PFSK-1 (cell line): ENCODE data around the gene HMGCR. TPM values are rescaled to one million over a fixed set of nuclear protein-coding genes. Genes with fewer than 3 reads are reported as not detected.

Experiments
- FOXP2 ChIP-seq: optimal IDR thresholded peaks from 2 replicates; pipeline ENCODE3; 2011; ENCODE audit warnings: borderline replicate concordance, control low read depth, inconsistent platforms; ENCODE audit not compliant: insufficient read depth; ENCODE audit errors: extremely low read length, extremely low read depth
- POLR2AphosphoS5 ChIP-seq: IDR thresholded peaks from 2 replicates; pipeline ENCODE4 v1.6.1; 2012; ENCODE audit warnings: low read depth, mild to moderate bottlenecking, control low read depth, low read length, moderate library complexity
- SIN3A ChIP-seq: IDR thresholded peaks from 2 replicates; pipeline ENCODE4 v1.6.1; 2012; ENCODE audit warnings: mild to moderate bottlenecking, low read length, moderate library complexity, borderline replicate concordance; ENCODE audit not compliant: insufficient read depth
- TAF1 ChIP-seq: IDR thresholded peaks from 2 replicates; pipeline ENCODE4 v1.6.1; 2012; ENCODE audit warnings: low read length, control low read depth, borderline replicate concordance; ENCODE audit not compliant: insufficient read depth
- polyA plus RNA-seq: library from polyadenylated mRNA; unstranded; fragments of >200 nt; gene quantifications from one replicate; pipeline ENCODE4 v1.2.1, GENCODE V29; 2012; ENCODE audit warnings: low read depth, missing spikeins; ENCODE audit not compliant: insufficient read length
- TF ChIP-seq, protein P1 (sequence below), 2 experiments: IDR thresholded peaks; 2 replicates each; pipeline versions ENCODE4 v1.6.1 to v1.8.0; 2011 to 2012; ENCODE audit warnings: low read depth in 2 of 2, low read length in 2 of 2, control low read depth in 1 of 2, inconsistent platforms in 1 of 2, mild to moderate bottlenecking in 1 of 2, moderate library complexity in 1 of 2; ENCODE audit not compliant: insufficient read depth in 1 of 2

Gene HMGCR
- polyA plus RNA-seq = 15.8 TPM

DNA sequence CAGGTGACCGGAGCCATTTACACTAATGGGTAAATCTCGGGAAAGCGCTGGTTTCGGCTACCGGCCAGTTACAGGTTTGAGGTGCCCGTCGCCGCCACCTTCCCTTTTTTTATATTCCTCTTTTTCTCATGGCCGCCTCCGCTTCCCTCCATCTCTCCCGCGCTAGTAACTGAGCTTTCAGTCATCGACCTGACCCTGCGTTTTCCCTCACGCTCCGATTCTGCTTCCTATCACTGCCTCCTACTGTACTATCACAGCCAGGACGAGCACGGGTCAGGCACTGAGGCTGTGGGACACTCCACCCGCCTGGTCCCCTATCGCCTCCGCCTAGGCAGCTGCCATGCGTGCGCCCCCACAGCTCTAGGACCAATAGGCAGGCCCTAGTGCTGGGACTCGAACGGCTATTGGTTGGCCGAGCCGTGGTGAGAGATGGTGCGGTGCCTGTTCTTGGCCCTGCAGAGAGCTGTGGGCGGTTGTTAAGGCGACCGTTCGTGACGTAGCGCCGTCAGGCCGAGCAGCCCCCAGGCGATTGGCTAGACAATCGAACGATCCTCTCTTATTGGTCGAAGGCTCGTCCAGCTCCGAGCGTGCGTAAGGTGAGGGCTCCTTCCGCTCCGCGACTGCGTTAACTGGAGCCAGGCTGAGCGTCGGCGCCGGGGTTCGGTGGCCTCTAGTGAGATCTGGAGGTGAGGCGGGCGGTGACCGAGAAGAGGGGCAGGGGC lies at the start of gene HMGCR:
HMGCR (plus strand) TSS at position 606 of the 722 bp plus-strand sequence. CDS start 5,386 bp downstream, outside the sequence.
- TF ChIP-seq POLR2AphosphoS5 (peak; percentile 84), TAF1 (peak; percentile 78; the same call in 1 of the 2 replicates), SIN3A (no peak), FOXP2 (peak; percentile 21)
- TF ChIP-seq, protein P1, sequence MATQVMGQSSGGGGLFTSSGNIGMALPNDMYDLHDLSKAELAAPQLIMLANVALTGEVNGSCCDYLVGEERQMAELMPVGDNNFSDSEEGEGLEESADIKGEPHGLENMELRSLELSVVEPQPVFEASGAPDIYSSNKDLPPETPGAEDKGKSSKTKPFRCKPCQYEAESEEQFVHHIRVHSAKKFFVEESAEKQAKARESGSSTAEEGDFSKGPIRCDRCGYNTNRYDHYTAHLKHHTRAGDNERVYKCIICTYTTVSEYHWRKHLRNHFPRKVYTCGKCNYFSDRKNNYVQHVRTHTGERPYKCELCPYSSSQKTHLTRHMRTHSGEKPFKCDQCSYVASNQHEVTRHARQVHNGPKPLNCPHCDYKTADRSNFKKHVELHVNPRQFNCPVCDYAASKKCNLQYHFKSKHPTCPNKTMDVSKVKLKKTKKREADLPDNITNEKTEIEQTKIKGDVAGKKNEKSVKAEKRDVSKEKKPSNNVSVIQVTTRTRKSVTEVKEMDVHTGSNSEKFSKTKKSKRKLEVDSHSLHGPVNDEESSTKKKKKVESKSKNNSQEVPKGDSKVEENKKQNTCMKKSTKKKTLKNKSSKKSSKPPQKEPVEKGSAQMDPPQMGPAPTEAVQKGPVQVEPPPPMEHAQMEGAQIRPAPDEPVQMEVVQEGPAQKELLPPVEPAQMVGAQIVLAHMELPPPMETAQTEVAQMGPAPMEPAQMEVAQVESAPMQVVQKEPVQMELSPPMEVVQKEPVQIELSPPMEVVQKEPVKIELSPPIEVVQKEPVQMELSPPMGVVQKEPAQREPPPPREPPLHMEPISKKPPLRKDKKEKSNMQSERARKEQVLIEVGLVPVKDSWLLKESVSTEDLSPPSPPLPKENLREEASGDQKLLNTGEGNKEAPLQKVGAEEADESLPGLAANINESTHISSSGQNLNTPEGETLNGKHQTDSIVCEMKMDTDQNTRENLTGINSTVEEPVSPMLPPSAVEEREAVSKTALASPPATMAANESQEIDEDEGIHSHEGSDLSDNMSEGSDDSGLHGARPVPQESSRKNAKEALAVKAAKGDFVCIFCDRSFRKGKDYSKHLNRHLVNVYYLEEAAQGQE (IDR thresholded peaks at IDR 0.05; ENCODE audit: insufficient read depth in 1 of 2, low read depth in 2 of 2, low read length in 2 of 2) = no peak

DNA sequence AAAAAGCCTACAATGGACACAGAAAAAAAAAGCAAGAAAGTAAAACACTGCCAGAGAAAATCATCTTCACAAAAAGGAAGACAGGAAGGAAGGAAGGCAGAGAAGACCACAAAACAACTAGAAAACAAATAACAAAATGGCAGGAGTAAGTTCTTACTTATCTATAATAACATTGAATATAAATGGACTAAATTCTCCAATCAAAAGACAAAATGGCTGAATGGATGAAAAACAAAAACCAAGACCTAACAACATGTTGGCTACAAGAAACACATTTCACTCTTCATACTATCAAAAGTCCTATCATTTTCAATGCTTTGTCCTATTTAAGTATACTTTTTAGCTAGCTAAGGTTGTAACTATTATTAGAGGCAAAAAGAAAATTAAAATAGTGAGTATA lies 36.9 kb upstream of the HMGCR start:
- TF ChIP-seq FOXP2 = no peak
- no peak for TF ChIP-seq SIN3A
- TF ChIP-seq, protein P1 (IDR thresholded peaks at IDR 0.05; ENCODE audit: insufficient read depth in 1 of 2, low read depth in 2 of 2, low read length in 2 of 2) = no peak
- TF ChIP-seq POLR2AphosphoS5 = no peak
- no peak for TF ChIP-seq TAF1

- no peak for TF ChIP-seq SIN3A
- no peak for TF ChIP-seq POLR2AphosphoS5
- TF ChIP-seq, protein P1 (IDR thresholded peaks at IDR 0.05; ENCODE audit: insufficient read depth in 1 of 2, low read depth in 2 of 2, low read length in 2 of 2) = no peak
- TF ChIP-seq TAF1 = no peak
- no peak for TF ChIP-seq FOXP2
Observed at GRCh38 chr5:75303419-75303818, 33.6 kb upstream of the HMGCR start.

DNA sequence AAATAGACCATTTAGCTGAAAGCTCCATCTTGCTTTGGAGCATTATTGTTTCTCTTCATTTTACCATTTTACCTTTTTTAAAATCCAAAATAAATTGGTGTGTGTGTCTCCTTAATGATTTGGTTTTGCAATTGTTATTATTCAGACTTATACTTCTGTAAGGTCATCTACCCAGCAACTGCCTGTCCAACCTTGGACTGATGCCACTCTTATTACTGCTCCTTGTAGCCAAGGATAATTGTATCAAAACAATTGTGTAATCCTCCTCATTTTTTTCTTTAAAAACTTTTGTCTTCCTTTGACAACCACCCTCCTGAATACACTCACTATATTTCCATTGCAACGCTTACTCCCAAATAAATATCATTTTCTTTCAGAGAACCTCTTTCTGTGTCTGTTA lies 30.3 kb upstream of the HMGCR start:
- TF ChIP-seq, protein P1 (IDR thresholded peaks at IDR 0.05; ENCODE audit: insufficient read depth in 1 of 2, low read depth in 2 of 2, low read length in 2 of 2) = no peak
- TF ChIP-seq TAF1 = no peak
- no peak for TF ChIP-seq SIN3A
- no peak for TF ChIP-seq FOXP2
- no peak for TF ChIP-seq POLR2AphosphoS5

DNA sequence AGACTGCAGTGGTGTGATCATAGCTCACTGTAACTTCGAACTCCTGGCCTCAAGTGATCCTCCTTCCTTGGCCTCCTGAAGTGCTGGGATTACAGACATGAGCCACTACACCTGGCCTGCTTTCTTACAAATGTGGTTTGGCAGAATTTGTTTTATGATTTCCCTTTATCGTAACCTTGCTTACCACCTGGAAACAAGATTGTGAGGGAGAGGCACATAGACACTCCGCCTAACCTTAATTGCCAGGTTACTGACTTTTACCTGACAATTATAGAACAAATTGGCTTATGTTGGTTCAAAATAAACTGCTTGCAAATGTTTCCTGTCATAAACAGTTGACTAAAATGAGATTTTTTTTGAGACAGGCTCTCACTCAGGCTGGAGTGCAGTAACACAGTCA lies 26.8 kb upstream of the HMGCR start:
- TF ChIP-seq, protein P1 (IDR thresholded peaks at IDR 0.05; ENCODE audit: insufficient read depth in 1 of 2, low read depth in 2 of 2, low read length in 2 of 2) = no peak
- TF ChIP-seq POLR2AphosphoS5 (no peak), FOXP2 (no peak), TAF1 (no peak), SIN3A (no peak)
